ENCODE results near the gene GMDS.

- TF ChIP-seq ZNF232 (CRISPR knock-in tag; IDR thresholded peaks at IDR 0.05) (no peak), KAT7 (CRISPR knock-in tag; IDR thresholded peaks at IDR 0.05; ENCODE audit: borderline replicate concordance) (no peak), ZNF121 (CRISPR knock-in tag; IDR thresholded peaks at IDR 0.05) (no peak), ZNF138 (CRISPR knock-in tag; conservative IDR thresholded peaks at IDR 0.05) (no peak), IRF1 (CRISPR knock-in tag; IDR thresholded peaks at IDR 0.05) (no peak), NR3C1 (CRISPR knock-in tag; conservative IDR thresholded peaks at IDR 0.05; ENCODE audit: low read depth) (no peak), SMAD3 (CRISPR knock-in tag; IDR thresholded peaks at IDR 0.05; ENCODE audit: borderline replicate concordance) (no peak)
- TF ChIP-seq, protein P1, sequence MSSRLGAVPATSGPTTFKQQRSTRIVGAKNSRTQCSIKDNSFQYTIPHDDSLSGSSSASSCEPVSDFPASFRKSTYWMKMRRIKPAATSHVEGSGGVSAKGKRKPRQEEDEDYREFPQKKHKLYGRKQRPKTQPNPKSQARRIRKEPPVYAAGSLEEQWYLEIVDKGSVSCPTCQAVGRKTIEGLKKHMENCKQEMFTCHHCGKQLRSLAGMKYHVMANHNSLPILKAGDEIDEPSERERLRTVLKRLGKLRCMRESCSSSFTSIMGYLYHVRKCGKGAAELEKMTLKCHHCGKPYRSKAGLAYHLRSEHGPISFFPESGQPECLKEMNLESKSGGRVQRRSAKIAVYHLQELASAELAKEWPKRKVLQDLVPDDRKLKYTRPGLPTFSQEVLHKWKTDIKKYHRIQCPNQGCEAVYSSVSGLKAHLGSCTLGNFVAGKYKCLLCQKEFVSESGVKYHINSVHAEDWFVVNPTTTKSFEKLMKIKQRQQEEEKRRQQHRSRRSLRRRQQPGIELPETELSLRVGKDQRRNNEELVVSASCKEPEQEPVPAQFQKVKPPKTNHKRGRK (CRISPR knock-in tag; IDR thresholded peaks at IDR 0.05; ENCODE audit: borderline replicate concordance): no peak
- TF ChIP-seq, protein P2, sequence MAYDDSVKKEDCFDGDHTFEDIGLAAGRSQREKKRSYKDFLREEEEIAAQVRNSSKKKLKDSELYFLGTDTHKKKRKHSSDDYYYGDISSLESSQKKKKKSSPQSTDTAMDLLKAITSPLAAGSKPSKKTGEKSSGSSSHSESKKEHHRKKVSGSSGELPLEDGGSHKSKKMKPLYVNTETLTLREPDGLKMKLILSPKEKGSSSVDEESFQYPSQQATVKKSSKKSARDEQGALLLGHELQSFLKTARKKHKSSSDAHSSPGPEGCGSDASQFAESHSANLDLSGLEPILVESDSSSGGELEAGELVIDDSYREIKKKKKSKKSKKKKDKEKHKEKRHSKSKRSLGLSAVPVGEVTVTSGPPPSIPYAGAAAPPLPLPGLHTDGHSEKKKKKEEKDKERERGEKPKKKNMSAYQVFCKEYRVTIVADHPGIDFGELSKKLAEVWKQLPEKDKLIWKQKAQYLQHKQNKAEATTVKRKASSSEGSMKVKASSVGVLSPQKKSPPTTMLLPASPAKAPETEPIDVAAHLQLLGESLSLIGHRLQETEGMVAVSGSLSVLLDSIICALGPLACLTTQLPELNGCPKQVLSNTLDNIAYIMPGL (CRISPR knock-in tag; IDR thresholded peaks at IDR 0.05): no peak
- TF ChIP-seq, protein P3, sequence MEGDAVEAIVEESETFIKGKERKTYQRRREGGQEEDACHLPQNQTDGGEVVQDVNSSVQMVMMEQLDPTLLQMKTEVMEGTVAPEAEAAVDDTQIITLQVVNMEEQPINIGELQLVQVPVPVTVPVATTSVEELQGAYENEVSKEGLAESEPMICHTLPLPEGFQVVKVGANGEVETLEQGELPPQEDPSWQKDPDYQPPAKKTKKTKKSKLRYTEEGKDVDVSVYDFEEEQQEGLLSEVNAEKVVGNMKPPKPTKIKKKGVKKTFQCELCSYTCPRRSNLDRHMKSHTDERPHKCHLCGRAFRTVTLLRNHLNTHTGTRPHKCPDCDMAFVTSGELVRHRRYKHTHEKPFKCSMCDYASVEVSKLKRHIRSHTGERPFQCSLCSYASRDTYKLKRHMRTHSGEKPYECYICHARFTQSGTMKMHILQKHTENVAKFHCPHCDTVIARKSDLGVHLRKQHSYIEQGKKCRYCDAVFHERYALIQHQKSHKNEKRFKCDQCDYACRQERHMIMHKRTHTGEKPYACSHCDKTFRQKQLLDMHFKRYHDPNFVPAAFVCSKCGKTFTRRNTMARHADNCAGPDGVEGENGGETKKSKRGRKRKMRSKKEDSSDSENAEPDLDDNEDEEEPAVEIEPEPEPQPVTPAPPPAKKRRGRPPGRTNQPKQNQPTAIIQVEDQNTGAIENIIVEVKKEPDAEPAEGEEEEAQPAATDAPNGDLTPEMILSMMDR (IDR thresholded peaks at IDR 0.05): no peak
- TF ChIP-seq, protein P4, sequence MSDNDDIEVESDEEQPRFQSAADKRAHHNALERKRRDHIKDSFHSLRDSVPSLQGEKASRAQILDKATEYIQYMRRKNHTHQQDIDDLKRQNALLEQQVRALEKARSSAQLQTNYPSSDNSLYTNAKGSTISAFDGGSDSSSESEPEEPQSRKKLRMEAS (CRISPR knock-in tag; IDR thresholded peaks at IDR 0.05): no peak
- TF ChIP-seq, protein P5, sequence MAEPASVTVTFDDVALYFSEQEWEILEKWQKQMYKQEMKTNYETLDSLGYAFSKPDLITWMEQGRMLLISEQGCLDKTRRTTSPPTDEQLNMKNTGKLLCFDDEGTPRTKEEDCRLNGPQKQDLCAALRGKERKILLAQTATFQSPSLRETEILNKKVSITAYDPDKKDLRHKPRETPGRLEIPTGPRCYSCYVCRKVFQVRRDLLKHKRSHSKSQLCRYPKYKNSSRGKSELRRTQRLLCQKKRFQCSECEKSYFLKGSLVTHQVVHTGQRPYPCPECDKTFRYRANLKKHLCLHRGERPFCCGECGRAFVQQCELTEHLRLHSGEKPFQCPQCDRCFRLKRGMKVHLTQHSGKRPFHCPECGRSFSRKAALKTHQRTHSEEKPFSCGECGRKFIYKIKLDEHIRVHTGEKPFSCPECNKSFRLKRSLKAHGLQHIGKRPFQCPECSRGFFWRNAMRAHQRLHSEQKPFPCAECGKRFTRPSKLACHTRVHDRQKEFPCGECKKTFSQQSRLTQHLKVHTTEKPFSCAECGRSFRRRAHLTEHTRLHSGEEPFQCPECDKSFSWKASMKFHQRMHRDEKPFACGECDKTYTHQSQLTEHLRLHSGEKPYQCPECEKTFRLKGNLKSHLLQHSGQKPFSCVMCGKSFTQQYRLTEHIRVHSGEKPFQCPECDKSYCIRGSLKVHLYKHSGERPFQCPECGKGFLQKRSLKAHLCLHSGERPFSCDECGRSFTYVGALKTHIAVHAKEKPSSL (CRISPR knock-in tag; conservative IDR thresholded peaks at IDR 0.05): no peak
- TF ChIP-seq, protein P6, sequence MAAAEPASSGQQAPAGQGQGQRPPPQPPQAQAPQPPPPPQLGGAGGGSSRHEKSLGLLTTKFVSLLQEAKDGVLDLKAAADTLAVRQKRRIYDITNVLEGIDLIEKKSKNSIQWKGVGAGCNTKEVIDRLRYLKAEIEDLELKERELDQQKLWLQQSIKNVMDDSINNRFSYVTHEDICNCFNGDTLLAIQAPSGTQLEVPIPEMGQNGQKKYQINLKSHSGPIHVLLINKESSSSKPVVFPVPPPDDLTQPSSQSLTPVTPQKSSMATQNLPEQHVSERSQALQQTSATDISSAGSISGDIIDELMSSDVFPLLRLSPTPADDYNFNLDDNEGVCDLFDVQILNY (CRISPR knock-in tag; IDR thresholded peaks at IDR 0.05): no peak
Measured at GRCh38 chr6:2019051-2019450, 226.4 kb downstream of the GMDS start.

Data from WTC11 (cell line).